GM12874 (cell line): ENCODE measurements around the gene SPACA9.

Experiments
- TF ChIP-seq, protein P1 (sequence below): IDR thresholded peaks from 2 replicates; pipeline ENCODE4 v1.5.1; 2011; ENCODE audit warnings: low read depth, mild to moderate bottlenecking, control low read depth, low read length, moderate library complexity; ENCODE audit not compliant: insufficient read depth

Gene SPACA9

DNA sequence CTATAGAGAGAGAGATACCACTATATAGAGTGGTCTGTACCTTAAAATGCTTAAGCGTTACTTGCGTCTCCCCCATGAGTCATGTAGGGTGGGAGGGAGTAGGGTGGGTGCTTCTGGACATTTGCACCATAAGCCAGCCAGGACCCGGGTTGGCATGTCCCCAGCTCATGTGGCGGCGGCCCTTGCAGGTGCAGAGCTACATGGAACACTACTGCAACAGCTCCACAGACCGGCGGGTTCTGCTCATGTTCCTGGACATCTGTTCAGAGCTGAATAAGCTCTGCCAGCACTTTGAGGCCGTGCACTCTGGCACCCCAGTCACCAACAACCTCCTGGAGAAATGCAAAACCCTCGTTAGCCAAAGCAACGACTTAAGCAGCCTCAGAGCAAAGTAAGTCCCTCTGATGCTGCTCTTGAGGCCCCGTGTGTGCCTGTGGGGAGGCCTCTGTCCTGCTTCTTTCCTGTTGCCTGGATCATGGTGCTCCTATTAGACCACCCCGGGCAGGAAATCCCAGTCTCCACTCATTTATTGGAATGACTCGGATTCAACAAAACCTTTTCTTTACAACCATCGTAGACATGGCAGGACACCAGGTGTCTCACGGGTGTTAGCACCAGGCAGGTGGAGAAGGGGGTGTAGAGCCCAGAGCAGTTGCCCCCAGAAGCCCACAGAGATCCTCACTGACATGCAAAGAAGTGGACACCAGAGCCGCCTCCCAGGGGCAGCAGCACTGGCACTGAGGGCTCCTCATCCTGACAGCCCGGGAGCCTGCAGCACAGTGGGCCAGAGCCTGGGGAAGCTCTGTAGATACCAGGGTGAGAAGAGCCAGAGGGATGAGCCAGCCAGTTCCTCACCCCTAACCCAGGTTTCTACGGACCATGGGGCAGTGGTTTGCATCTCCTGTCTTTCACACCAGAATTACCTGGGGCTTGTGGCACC lies 8.8 kb downstream of the SPACA9 start:
- TF ChIP-seq, protein P1, sequence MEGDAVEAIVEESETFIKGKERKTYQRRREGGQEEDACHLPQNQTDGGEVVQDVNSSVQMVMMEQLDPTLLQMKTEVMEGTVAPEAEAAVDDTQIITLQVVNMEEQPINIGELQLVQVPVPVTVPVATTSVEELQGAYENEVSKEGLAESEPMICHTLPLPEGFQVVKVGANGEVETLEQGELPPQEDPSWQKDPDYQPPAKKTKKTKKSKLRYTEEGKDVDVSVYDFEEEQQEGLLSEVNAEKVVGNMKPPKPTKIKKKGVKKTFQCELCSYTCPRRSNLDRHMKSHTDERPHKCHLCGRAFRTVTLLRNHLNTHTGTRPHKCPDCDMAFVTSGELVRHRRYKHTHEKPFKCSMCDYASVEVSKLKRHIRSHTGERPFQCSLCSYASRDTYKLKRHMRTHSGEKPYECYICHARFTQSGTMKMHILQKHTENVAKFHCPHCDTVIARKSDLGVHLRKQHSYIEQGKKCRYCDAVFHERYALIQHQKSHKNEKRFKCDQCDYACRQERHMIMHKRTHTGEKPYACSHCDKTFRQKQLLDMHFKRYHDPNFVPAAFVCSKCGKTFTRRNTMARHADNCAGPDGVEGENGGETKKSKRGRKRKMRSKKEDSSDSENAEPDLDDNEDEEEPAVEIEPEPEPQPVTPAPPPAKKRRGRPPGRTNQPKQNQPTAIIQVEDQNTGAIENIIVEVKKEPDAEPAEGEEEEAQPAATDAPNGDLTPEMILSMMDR: no peak

DNA sequence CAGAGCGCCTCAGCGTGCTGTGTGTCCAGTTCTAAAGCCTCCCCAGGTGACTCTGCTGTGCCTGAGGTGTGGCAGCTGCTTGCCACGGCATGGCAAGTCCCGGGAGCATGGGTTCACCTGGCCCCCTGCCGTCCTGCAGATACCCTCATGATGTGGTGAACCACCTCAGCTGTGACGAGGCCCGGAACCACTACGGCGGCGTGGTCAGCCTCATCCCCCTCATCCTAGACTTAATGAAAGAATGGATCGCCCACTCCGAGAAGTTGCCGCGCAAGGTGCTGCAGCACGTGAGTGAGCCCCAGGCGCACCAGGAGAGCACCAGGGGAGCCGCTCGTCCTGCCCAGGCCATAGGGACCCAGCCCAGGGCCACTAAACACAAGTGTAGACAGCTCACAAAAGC lies 9.5 kb downstream of the SPACA9 start:
- TF ChIP-seq, protein P1: no peak

DNA sequence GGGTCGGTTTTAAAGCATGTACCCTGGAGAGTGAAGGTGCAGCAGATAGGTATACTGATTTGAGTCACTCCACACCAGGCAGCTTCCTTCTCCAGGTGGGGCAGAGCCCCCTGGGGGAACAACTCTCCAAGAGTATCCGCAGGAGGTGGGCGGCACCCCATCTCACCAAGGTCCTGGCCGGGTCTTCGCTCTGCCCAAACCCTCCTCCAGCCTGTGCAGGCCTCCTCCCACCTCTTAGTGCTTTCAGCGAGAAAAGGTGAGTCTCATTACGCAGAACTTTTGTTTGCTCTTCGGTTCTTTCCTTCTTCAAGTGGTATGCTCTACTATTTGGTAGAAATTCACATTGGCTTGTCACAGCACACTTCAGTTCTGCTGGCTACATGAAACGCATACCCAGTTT lies 13.7 kb downstream of the SPACA9 start:
- TF ChIP-seq, protein P1: no peak

DNA sequence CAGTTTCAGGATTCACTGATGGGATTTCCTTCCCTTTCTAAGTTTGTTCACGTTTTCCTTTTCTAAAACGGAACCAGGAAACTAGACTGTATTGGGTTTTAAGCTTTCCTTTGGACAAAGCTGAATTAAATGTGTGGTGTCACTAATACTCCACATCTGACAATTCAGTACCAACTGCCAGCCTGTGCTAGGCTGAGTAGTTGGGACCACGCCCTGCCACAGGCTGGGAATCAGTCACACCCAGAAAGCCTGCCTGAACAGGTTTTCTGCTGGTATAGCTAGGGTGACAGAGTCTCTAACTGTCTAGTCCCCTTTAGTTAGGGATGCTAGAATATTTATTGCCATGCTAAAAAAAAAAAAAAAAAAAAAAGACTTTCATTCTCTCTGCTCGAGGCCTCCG lies 15.6 kb downstream of the SPACA9 start:
- TF ChIP-seq, protein P1: no peak

DNA sequence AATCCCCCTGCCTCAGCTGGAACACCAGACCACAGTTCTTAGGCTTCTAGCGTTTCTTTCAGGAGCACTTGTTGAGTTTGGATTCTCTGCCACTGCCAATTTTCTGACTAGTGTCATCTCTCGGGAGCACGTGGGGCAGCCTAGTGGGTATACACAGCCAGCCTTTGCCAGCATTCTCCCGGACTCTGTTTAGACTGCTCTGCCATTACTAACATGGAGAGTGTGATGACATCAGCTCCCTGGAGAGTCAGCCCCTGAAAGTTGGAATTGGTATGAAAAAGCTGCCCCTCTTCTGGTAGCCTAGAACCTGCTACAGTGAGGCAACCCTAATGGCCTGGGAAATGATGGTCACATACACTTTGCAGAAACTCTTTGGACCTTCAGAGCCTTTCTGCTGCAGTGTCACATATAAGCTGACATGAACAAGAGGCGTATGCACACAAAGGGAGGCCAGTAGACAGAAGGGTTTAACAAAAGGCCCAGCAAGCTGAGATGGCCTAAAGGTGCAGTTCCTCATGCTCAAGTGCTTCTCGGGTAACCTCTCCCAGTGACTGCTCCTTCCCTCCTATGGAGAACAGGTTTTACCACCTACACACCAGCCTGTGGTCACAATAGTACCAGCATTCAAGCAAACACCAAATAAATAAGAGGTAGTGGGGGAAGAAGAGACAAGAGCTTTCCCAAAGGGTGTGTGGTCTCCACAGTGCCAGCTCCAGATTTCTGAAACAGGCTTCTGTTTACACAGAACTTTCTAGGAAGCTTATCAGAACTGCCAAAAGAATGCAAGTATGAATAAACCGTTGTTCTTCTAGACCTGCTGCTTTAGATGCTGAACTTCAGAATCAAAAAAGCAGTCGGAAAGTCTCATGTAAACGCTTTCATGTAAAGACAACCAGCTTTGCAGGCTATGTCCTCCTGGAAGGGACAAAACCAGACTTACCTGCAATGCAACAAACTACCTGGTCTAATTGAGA lies 16.5 kb downstream of the SPACA9 start:
- TF ChIP-seq, protein P1: no peak

DNA sequence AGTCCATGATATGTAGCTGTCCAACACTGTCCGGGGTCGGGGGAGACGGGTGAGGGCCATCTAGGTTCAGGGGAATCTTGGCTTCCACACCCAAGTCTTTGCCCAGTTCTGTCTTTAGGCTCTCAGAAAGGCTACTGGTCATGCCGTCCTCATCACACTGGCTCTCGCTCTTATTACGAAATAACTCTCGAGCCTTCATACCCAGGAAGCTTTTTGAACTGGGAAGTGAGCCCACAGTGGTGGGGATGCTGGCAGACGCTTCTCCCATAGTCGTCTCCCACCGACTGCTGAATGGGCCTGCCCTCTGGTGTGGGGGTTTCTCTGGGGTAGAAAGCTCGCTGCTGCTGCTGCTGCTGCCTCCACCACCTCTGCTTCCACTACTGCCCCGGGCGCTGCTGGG lies 17.6 kb downstream of the SPACA9 start:
- TF ChIP-seq, protein P1: no peak

DNA sequence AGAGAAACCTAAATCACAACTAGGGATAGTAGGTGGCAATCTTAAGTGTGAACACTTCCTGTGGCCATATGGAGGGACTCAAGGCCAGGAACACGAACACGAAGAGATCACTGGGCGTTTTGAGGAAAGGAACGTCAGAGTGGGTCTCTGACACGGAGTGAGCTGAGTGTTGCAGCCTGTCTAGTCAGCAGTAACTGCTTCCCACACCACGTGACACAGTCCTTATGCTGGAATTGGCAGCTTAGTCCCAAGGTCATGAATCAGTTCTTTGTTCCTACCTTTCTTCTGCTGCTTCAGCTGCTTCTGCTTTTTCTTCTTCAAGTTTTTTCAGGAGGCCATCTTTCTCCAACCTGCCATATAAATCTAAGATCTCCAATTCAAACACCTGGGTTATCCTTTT lies 18.2 kb downstream of the SPACA9 start:
- TF ChIP-seq, protein P1: no peak
